Esophagus squamous epithelium (tissue), 5 donors: ENCODE measurements around the gene TXN2. TPM values are rescaled to one million over a fixed set of nuclear protein-coding genes. Genes with fewer than 3 reads are reported as not detected.
A peak's percentile ranks its signal among the peaks of the same experiment; 100 is the strongest.

ENCODE experiments used
- DNase-seq: peaks from one replicate; lab custom pipeline; 2025; lab: John Stamatoyannopoulos, UW
- H3K27ac ChIP-seq, 4 donors: fragments of 200-600 bp; sonication (generic); one replicate each; pipeline ENCODE4 v1.5.1; 2016 to 2019; ENCODE audit warnings: mild to moderate bottlenecking in 1 of 4
- H3K27me3 ChIP-seq, 4 donors: fragments of 200-600 bp; sonication (generic); 1 replicate in 3 of 4; 2 replicates in 1 of 4; pipeline versions ENCODE4 v1.5.1 to v1.6.0; 2017 to 2021; ENCODE audit warnings: antibody characterized with exemption in 1 of 4
- H3K36me3 ChIP-seq, 3 donors: fragments of 200-600 bp; sonication (generic); one replicate each; pipeline ENCODE4 v1.5.1; 2016 to 2019
- H3K4me1 ChIP-seq, 3 donors: fragments of 200-600 bp; sonication (generic); one replicate each; pipeline ENCODE4 v1.5.1; 2017 to 2019
- H3K4me3 ChIP-seq, 4 donors: fragments of 200-600 bp; sonication (generic); 1 replicate in 3 of 4; 2 replicates in 1 of 4; pipeline ENCODE4 v1.5.1; 2016 to 2019; ENCODE audit warnings: mild to moderate bottlenecking in 2 of 4, moderate library complexity in 1 of 4
- H3K9me3 ChIP-seq, 3 donors: fragments of 200-600 bp; sonication (generic); one replicate each; pipeline ENCODE4 v1.5.1; 2016 to 2019
- POLR2A ChIP-seq, 4 donors: fragments of 450-650 bp; IDR thresholded peaks; one replicate each; pipeline ENCODE4 v1.6.1; 2017; ENCODE audit warnings: antibody characterized with exemption in 4 of 4, mild to moderate bottlenecking in 4 of 4, moderate library complexity in 3 of 4
- WGBS, 2 donors: methylation state at CpG; one replicate each; pipeline ENCODE4 v1.1.5; 2018; 5-methylcytosine and 5-hydroxymethylcytosine counted together
- intact Hi-C: fragments of 100-400 bp; cut with DNase I; formaldehyde crosslinking; loops from one replicate; pipeline ENCODE4 v1.15.0; 2022
- total RNA-seq, 4 donors: library from RNA; depleted of rRNA; stranded (reverse); fragments of >200 nt; gene quantifications; one replicate each; pipeline ENCODE4 v1.1.0, GENCODE V29; 2016
- TF ChIP-seq, protein P1 (sequence below), 6 experiments: fragments of 450-650 bp in 4 of 6; fragments of 200-600 bp in 2 of 6; sonication (generic) in 2 of 6; IDR thresholded peaks; one replicate each; pipeline ENCODE4 v1.5.1; 2016 to 2019; ENCODE audit warnings: antibody characterized with exemption in 6 of 6, mild to moderate bottlenecking in 4 of 6, moderate library complexity in 4 of 6
- donor health status: DM: yes; HTN: yes; CAD: no.

Gene TXN2, protein sequence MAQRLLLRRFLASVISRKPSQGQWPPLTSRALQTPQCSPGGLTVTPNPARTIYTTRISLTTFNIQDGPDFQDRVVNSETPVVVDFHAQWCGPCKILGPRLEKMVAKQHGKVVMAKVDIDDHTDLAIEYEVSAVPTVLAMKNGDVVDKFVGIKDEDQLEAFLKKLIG
- 10 to 100 TPM; 58.4 to 88.4 (median 72.3) TPM for total RNA-seq

DNA sequence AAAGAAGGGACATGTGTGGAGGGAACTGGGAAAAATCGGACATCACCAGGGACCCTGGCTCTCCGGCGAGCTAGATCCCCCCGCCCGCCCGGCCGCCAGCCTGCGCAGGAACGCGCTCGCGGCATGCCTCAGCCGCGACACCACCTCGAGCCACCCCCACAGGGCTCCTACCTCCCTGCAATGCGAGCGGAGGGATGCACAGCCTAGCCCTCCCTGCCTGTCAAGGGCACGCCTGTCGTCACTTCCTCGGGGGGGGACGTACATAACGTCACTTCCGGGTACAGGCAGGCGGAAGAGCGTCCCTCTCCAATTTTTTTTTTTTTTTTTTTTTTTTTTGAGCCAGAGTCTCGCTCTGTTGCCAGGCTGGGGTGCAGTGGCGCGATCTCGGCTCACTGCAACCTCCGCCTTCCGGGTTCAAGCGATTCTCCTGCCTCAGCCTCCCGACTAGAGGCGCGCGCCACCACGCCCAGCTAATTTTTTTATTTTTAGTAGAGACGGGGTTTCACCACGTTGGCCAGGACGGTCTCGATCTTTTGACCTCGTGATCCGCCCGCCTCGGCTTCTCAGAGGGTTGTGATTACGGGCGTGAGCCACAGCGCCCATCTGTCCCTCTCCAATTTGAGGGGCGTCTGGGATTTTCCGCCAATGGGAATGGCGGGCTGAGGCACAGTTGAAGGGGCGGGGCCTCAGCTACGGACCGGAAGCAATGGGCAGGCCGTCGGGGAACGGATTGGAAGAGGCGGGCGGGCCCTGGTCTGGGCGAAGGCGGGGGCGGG is at the start of gene TXN2:
TSS of gene TXN2 (minus strand) at position 248 of the 776 bp plus-strand sequence. CDS start 803 bp downstream, outside the sequence.
- TF ChIP-seq POLR2A (IDR thresholded peaks at IDR 0.05): peak in 3 of 4 donors; percentile 81 to 85 (median 84)
- TF ChIP-seq, protein P1, sequence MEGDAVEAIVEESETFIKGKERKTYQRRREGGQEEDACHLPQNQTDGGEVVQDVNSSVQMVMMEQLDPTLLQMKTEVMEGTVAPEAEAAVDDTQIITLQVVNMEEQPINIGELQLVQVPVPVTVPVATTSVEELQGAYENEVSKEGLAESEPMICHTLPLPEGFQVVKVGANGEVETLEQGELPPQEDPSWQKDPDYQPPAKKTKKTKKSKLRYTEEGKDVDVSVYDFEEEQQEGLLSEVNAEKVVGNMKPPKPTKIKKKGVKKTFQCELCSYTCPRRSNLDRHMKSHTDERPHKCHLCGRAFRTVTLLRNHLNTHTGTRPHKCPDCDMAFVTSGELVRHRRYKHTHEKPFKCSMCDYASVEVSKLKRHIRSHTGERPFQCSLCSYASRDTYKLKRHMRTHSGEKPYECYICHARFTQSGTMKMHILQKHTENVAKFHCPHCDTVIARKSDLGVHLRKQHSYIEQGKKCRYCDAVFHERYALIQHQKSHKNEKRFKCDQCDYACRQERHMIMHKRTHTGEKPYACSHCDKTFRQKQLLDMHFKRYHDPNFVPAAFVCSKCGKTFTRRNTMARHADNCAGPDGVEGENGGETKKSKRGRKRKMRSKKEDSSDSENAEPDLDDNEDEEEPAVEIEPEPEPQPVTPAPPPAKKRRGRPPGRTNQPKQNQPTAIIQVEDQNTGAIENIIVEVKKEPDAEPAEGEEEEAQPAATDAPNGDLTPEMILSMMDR (IDR thresholded peaks at IDR 0.05): peak in 1 of 6 experiments; percentile 7
- WGBS, 2 donors: 0 to 1% methylated on average over 39 to 51 of the region's 62 CpGs
- Histone ChIP-seq H3K27ac (peak within 1 kb of the TSS; percentile 96 to 99 (median 99)), H3K4me1 (peaks cover 16 to 41% (median 18%) of the 10 kb centered on the region in 3 donors), H3K9me3 (no peaks in the 10 kb centered on the region), H3K36me3 (peaks cover 7 to 36% (median 30%) of the 10 kb centered on the region in 3 donors), H3K4me3 (peak within 1 kb of the TSS; percentile 46 to 81 (median 72)), H3K27me3 (no peaks in the 10 kb centered on the region)
- intact Hi-C loops: no loop called here
- peak; percentile 81 for DNase-seq

DNA sequence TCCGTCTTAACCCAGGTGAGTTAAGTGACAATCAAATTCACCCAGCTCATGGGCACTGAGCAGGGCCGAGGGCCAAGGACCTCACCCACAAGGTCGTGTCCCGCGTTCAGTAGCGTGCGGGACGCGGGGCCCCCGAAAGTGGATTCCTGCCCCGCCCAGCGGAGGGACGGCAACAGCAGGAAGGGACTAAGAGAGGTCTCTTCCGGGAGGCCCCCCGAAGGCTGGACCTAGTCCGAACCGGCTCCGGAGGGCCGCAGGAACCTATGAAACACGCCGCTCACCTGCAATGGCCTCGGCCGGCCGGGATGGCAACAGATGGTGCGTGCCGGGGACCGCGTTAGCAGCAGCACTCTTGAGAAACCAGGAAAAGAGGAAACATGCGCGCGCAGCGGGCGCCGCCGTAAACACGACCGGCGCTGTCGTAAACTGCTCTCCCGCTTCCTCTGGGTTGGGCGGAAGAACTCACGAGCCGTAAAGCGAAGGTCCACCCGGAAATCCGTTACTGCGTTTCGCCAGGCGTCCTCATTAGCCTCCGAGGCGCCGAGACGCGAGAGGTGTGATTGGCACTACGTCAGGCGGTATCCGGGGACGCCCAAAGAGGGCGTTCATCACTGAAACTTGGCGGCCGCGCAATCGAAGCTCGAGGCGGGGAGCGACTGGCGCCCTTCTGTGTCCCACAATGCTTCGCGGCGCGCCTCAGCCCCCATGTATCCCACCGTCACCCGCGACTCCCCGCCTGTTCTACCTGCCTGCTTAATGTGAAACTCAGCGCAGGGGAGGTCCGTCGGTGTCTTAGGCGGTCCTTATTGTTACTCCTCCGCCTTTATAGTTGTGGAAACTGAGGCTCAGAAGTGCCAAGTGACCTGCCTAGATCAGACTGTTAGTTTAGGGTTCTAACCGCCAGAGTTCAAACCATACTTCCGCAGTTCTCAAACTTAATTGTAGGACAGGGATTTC is 47.6 kb upstream of the TXN2 start, which contains the start of gene EIF3D:
TSS of gene EIF3D (minus strand) at position 372 of the 957 bp plus-strand sequence. CDS start 3,045 bp downstream, outside the sequence.
- intact Hi-C loops: no loop called here
- TF ChIP-seq POLR2A (IDR thresholded peaks at IDR 0.05): peak in 2 of 4 donors; percentile 69 to 86
- TF ChIP-seq, protein P1 (IDR thresholded peaks at IDR 0.05): peak in 1 of 6 experiments; percentile 11

DNA sequence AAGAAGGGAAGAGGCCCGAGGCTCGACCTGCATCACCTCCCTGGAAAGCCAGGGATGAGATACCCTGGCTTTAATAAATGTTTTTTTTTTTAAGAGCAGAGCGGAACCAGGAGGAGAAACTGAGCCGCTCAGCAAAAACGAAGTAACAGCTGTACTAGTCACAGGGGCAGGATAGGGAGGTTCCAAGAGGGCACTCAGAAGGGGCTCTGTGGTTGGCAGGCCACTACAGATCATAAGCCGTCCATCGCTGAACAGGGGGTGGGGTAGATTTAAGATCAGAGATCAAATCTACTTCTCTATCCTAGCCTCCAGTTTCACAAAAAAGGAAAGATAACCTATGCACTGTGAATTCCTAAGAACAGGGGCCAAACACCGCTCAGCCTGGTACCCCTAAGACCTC is 46.9 kb upstream of the TXN2 start:
- DNase-seq: no peak
- TF ChIP-seq, protein P1 (IDR thresholded peaks at IDR 0.05): no peak
- no peak for TF ChIP-seq POLR2A (IDR thresholded peaks at IDR 0.05)
- H3K4me3 ChIP-seq: peak overlapping the region; percentile 70 to 95 (median 76)
- WGBS, 2 donors: 0 to 10% methylated on average over 7 of the region's 8 CpGs
- H3K27me3 ChIP-seq: no peaks in the 10 kb centered on the region
- H3K9me3 ChIP-seq: no peaks in the 10 kb centered on the region
- H3K4me1 ChIP-seq: peaks cover 10 to 33% (median 14%) of the 10 kb centered on the region in 3 donors
- peak overlapping the region; percentile 88 to 98 (median 96) for H3K27ac ChIP-seq
- H3K36me3 ChIP-seq: peaks cover 15 to 41% (median 26%) of the 10 kb centered on the region in 3 donors
- intact Hi-C loops: no loop called here

More for the DNA sequence above, 47.6 kb upstream of the TXN2 start, which contains the start of gene EIF3D:
- no peaks in the 10 kb centered on the region for H3K27me3 ChIP-seq
- peaks cover 10 to 33% (median 14%) of the 10 kb centered on the region in 3 donors for H3K4me1 ChIP-seq
- H3K4me3 ChIP-seq: peak within 1 kb of the TSS; percentile 70 to 95 (median 76)
- peak; percentile 95 for DNase-seq
- H3K9me3 ChIP-seq: no peaks in the 10 kb centered on the region
- 0 to 1% methylated on average over 16 to 34 of the region's 82 CpGs for WGBS, 2 donors
- H3K36me3 ChIP-seq: peaks cover 9 to 34% (median 19%) of the 10 kb centered on the region in 3 donors
- H3K27ac ChIP-seq: peak within 1 kb of the TSS; percentile 95 to 98 (median 96)

DNA sequence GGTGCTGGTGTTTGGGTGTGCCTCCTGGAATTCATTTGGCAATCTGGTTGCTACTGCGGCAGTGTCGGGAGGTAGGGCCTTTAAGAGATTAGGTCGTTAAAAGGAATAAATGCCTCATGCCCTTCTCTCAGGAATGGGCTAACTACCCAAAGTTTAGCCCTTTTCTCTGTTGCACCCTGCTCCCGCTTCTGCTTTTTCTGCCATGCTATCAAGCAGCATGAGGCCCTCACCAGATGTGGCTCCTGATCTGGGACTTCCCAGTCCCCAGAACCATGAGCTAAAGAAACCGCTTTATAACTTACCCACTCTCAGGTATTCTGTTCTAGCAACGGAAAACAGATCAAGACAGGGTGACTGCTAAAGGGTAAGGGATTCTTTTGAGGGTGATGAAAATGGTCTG is 41.2 kb upstream of the TXN2 start:
- DNase-seq: no peak
- Histone ChIP-seq H3K27me3 (no peaks in the 10 kb centered on the region), H3K36me3 (peaks cover 49 to 98% (median 74%) of the 10 kb centered on the region in 3 donors), H3K4me3 (no peak overlapping the region), H3K9me3 (no peaks in the 10 kb centered on the region), H3K4me1 (peaks cover under 1 to 29% (median 5%) of the 10 kb centered on the region in 3 donors), H3K27ac (no peak overlapping the region)
- no peak for TF ChIP-seq POLR2A (IDR thresholded peaks at IDR 0.05)
- TF ChIP-seq, protein P1 (IDR thresholded peaks at IDR 0.05): no peak
- WGBS, 2 donors: 87 to 90% methylated on average over 6 of the region's 6 CpGs
- intact Hi-C loops: no loop called here
